WTC11 (cell line): ENCODE results near the gene PHF1. TPM values are rescaled to one million over a fixed set of nuclear protein-coding genes. Genes with fewer than 3 reads are reported as not detected.

Experiments
- ATAC-seq: fragments of 200-7000 bp; cut with Tn5 transposase; 2 replicates; pipeline ENCODE4 v1.10.0; 2021; ENCODE audit warnings: mild to moderate bottlenecking, moderate library complexity
- CTCF ChIA-PET: fragments of 300-600 bp; sonication (Branson Sonifier 250); formaldehyde crosslinking; loops from one replicate; lab custom pipeline; 2021; ENCODE audit warnings: antibody characterized with exemption; lab: Charles Lee
- POLR2A ChIA-PET: fragments of 350-600 bp; sonication (Branson Sonifier 250); formaldehyde crosslinking; loops from one replicate; lab custom pipeline; 2021; ENCODE audit warnings: antibody characterized with exemption; lab: Charles Lee
- DNase-seq: peaks from one replicate; pipeline ENCODE4 v3.0.0; 2021; ENCODE audit warnings: low spot score
- H3K27ac Mint-ChIP-seq: 2 replicates; pipeline ENCODE4 v1.8.0; 2021; ENCODE audit warnings: mixed read lengths
- H3K27me3 Mint-ChIP-seq: 2 replicates; pipeline ENCODE4 v1.8.0; 2021; ENCODE audit warnings: low read depth, mild to moderate bottlenecking, moderate library complexity, mixed read lengths
- H3K36me3 Mint-ChIP-seq: 2 replicates; pipeline ENCODE4 v1.8.0; 2021; ENCODE audit warnings: mixed read lengths
- H3K4me1 Mint-ChIP-seq: 2 replicates; pipeline ENCODE4 v1.8.0; 2022; ENCODE audit warnings: mixed read lengths
- H3K4me3 Mint-ChIP-seq: 2 replicates; pipeline ENCODE4 v1.8.0; 2021; ENCODE audit warnings: mild to moderate bottlenecking, moderate library complexity, mixed read lengths
- H3K9me3 Mint-ChIP-seq: 2 replicates; pipeline ENCODE4 v1.8.0; 2021; ENCODE audit warnings: mixed read lengths
- CREB1 ChIP-seq: sonication (generic); formaldehyde crosslinking; IDR thresholded peaks from 2 replicates; pipeline ENCODE4 v1.8.0; 2023; ENCODE audit warnings: mild to moderate bottlenecking, missing genetic modification reagents
- CREM ChIP-seq: sonication (generic); formaldehyde crosslinking; IDR thresholded peaks from 2 replicates; pipeline ENCODE4 v1.8.1; 2022; ENCODE audit warnings: mild to moderate bottlenecking, missing genetic modification reagents, moderate library complexity
- CTCF ChIP-seq: fragments of 200-600 bp; IDR thresholded peaks from 2 replicates; pipeline ENCODE4 v1.8.0; 2022; ENCODE audit warnings: antibody characterized with exemption
- E2F4 ChIP-seq: sonication (generic); formaldehyde crosslinking; IDR thresholded peaks from 2 replicates; pipeline ENCODE4 v1.8.1; 2022; ENCODE audit warnings: low read depth, mild to moderate bottlenecking, moderate library complexity, missing genetic modification reagents, borderline replicate concordance
- E2F5 ChIP-seq: sonication (generic); formaldehyde crosslinking; IDR thresholded peaks from 2 replicates; pipeline ENCODE4 v1.8.1; 2022; ENCODE audit warnings: mild to moderate bottlenecking, moderate library complexity, missing genetic modification reagents
- EMX1 ChIP-seq: fragments of 250-450 bp; sonication (Bioruptor Pico); IDR thresholded peaks from 2 replicates; pipeline ENCODE4 v1.8.0; 2021; ENCODE audit warnings: mild to moderate bottlenecking
- ESRRA ChIP-seq: sonication (generic); formaldehyde crosslinking; IDR thresholded peaks from 2 replicates; pipeline ENCODE4 v1.8.1; 2022; ENCODE audit warnings: mild to moderate bottlenecking, missing genetic modification reagents, borderline replicate concordance
- FOXP1 ChIP-seq: sonication (generic); formaldehyde crosslinking; IDR thresholded peaks from 2 replicates; pipeline ENCODE4 v1.8.0; 2022; ENCODE audit warnings: missing genetic modification reagents, mild to moderate bottlenecking, moderate library complexity, borderline replicate concordance
- FOXP4 ChIP-seq: sonication (generic); formaldehyde crosslinking; IDR thresholded peaks from 2 replicates; pipeline ENCODE4 v1.8.0; 2022; ENCODE audit warnings: mild to moderate bottlenecking, missing genetic modification reagents
- GABPB1 ChIP-seq: sonication (generic); formaldehyde crosslinking; IDR thresholded peaks from 2 replicates; pipeline ENCODE4 v1.8.1; 2023; ENCODE audit warnings: mild to moderate bottlenecking, missing genetic modification reagents
- GTF2I ChIP-seq: fragments of 250-450 bp; sonication (Bioruptor Pico); conservative IDR thresholded peaks from 2 replicates; pipeline ENCODE4 v1.4.0; 2021; ENCODE audit warnings: mild to moderate bottlenecking
- HMGXB4 ChIP-seq: sonication (generic); formaldehyde crosslinking; IDR thresholded peaks from 2 replicates; pipeline ENCODE4 v1.8.1; 2023; ENCODE audit warnings: mild to moderate bottlenecking, moderate library complexity, missing genetic modification reagents
- IRF1 ChIP-seq: sonication (generic); formaldehyde crosslinking; IDR thresholded peaks from 2 replicates; pipeline ENCODE4 v1.8.0; 2023; ENCODE audit warnings: missing genetic modification reagents
- MAX ChIP-seq: sonication (generic); formaldehyde crosslinking; IDR thresholded peaks from 2 replicates; pipeline ENCODE4 v1.8.0; 2022; ENCODE audit warnings: mild to moderate bottlenecking, missing genetic modification reagents
- MYBL2 ChIP-seq: sonication (generic); formaldehyde crosslinking; IDR thresholded peaks from 2 replicates; pipeline ENCODE4 v1.8.1; 2023; ENCODE audit warnings: mild to moderate bottlenecking, moderate library complexity, missing genetic modification reagents
- NFE2L1 ChIP-seq: sonication (generic); formaldehyde crosslinking; IDR thresholded peaks from 2 replicates; pipeline ENCODE4 v1.8.1; 2023; ENCODE audit warnings: missing genetic modification reagents
- NFYB ChIP-seq: sonication (generic); formaldehyde crosslinking; conservative IDR thresholded peaks from 2 replicates; pipeline ENCODE4 v1.8.0; 2022; ENCODE audit warnings: low read depth, missing genetic modification reagents
- PRRX2 ChIP-seq: fragments of 250-450 bp; sonication (Bioruptor Pico); IDR thresholded peaks from 2 replicates; pipeline ENCODE4 v1.8.0; 2021; ENCODE audit warnings: mild to moderate bottlenecking
- SP1 ChIP-seq: sonication (generic); formaldehyde crosslinking; conservative IDR thresholded peaks from 2 replicates; pipeline ENCODE4 v1.8.1; 2022; ENCODE audit warnings: missing genetic modification reagents
- TEAD1 ChIP-seq: sonication (generic); formaldehyde crosslinking; IDR thresholded peaks from 2 replicates; pipeline ENCODE4 v1.8.0; 2022; ENCODE audit warnings: mild to moderate bottlenecking, missing genetic modification reagents
- USF1 ChIP-seq: sonication (generic); formaldehyde crosslinking; IDR thresholded peaks from 2 replicates; pipeline ENCODE4 v1.8.0; 2022; ENCODE audit warnings: mild to moderate bottlenecking, missing genetic modification reagents
- USF2 ChIP-seq: sonication (generic); formaldehyde crosslinking; IDR thresholded peaks from 2 replicates; pipeline ENCODE4 v1.8.1; 2023; ENCODE audit warnings: mild to moderate bottlenecking, missing genetic modification reagents, moderate library complexity
- ZNF232 ChIP-seq: sonication (generic); formaldehyde crosslinking; IDR thresholded peaks from 2 replicates; pipeline ENCODE4 v1.8.0; 2022; ENCODE audit warnings: mild to moderate bottlenecking, missing genetic modification reagents
- ZNF317 ChIP-seq: sonication (generic); formaldehyde crosslinking; IDR thresholded peaks from 2 replicates; pipeline ENCODE4 v1.8.1; 2023; ENCODE audit warnings: low read depth, mild to moderate bottlenecking, moderate library complexity, missing genetic modification reagents, borderline replicate concordance
- ZNF671 ChIP-seq: fragments of 250-450 bp; sonication (Bioruptor Pico); IDR thresholded peaks from 2 replicates; pipeline ENCODE4 v1.8.0; 2021; ENCODE audit warnings: mild to moderate bottlenecking
- ZSCAN18 ChIP-seq: fragments of 250-450 bp; sonication (Bioruptor Pico); IDR thresholded peaks from 2 replicates; pipeline ENCODE4 v2.1.2; 2022; ENCODE audit warnings: mild to moderate bottlenecking, moderate library complexity
- total RNA-seq: library from RNA; stranded (reverse); gene quantifications from 3 replicates; pipeline ENCODE4 v1.2.3, GENCODE V29; 2021

PHF1 gene
- total RNA-seq, 1 experiment from 2014 or later: 63.6 TPM

- Mint-ChIP-seq H3K27me3 (peaks cover 4% of the 10 kb centered on the region; the same call in 1 of the 2 replicates), H3K36me3 (peaks cover 9% of the 10 kb centered on the region; the same call in 1 of the 2 replicates), H3K4me3 (peak within 1 kb of the TSS; percentile 96), H3K9me3 (no peaks in the 10 kb centered on the region), H3K27ac (peak within 1 kb of the TSS; percentile 99), H3K4me1 (peaks cover 34% of the 10 kb centered on the region)
- peak; percentile 96 for ATAC-seq
- ChIA-PET CTCF (interaction anchor here (0.7 to 2.7 kb wide), 10 partner anchors 9 to 93 kb away, joined by 3 to 21 read pairs (median 4); a partner anchor contains a TSS), POLR2A (interaction anchor here (1.3 kb wide), 1 partner anchor 114 kb away, joined by 4 read pairs; the partner anchor contains the start of gene B3GALT4)
- DNase-seq: peak; percentile 99
- TF ChIP-seq PRRX2 (CRISPR knock-in tag): no peak
- no peak for TF ChIP-seq ZNF317
- peak; percentile 94 for TF ChIP-seq E2F4
- TF ChIP-seq ZSCAN18 (CRISPR knock-in tag): no peak
- TF ChIP-seq CREB1 (CRISPR knock-in tag): peak; percentile 74; the same call in 1 of the 2 replicates
- TF ChIP-seq GTF2I: no peak
- TF ChIP-seq USF2 (CRISPR knock-in tag): no peak; the same call in 1 of the 2 replicates
- peak; percentile 86 for TF ChIP-seq SP1 (CRISPR knock-in tag)
- peak; percentile 64; the same call in 1 of the 2 replicates for TF ChIP-seq TEAD1 (CRISPR knock-in tag)
- peak; percentile 91 for TF ChIP-seq E2F5 (CRISPR knock-in tag)
- TF ChIP-seq CREM (CRISPR knock-in tag): peak; percentile 80
- peak; percentile 89 for TF ChIP-seq CTCF
- TF ChIP-seq GABPB1: peak; percentile 73
- no peak for TF ChIP-seq ESRRA (CRISPR knock-in tag)
- TF ChIP-seq MYBL2 (CRISPR knock-in tag): peak; percentile 99
- no peak; the same call in 1 of the 2 replicates for TF ChIP-seq FOXP1 (CRISPR knock-in tag)
- TF ChIP-seq ZNF232: no peak
- TF ChIP-seq EMX1 (CRISPR knock-in tag): no peak
- peak; percentile 75 for TF ChIP-seq USF1 (CRISPR knock-in tag)
- no peak for TF ChIP-seq ZNF671
- TF ChIP-seq MAX: peak; percentile 93
- TF ChIP-seq NFYB: peak; percentile 72
- TF ChIP-seq NFE2L1 (CRISPR knock-in tag): peak; percentile 75; the same call in 1 of the 2 replicates
- 0 out of 2 replicates have a peak, but pooled peaks have one; percentile 64 for TF ChIP-seq IRF1 (CRISPR knock-in tag)
- TF ChIP-seq HMGXB4 (CRISPR knock-in tag): peak; percentile 82
- peak; percentile 54; the same call in 1 of the 2 replicates for TF ChIP-seq FOXP4 (CRISPR knock-in tag)
These were observed 19.4 kb upstream of the PHF1 start, which contains the start of gene KIFC1 for GRCh38 chr6:33391278-33391921. KIFC1 (plus strand) TSS chr6:33391823; CDS start chr6:33391986, 163 bp downstream.
